Mesendoderm (in vitro differentiated cells): Measurements from ENCODE around the gene FAF1.

Experiments used
- DNase-seq: peaks from one replicate; pipeline ENCODE4 v3.0.0; 2013
- H2AK5ac ChIP-seq: 2 replicates; pipeline ENCODE4 v1.6.1; 2013; ENCODE audit warnings: low read length, inconsistent platforms
- H2BK120ac ChIP-seq: 2 replicates; pipeline ENCODE4 v1.6.1; 2013; ENCODE audit warnings: low read depth, mild to moderate bottlenecking, low read length, moderate library complexity, mixed read lengths
- H2BK15ac ChIP-seq: replicated peaks from 2 replicates; pipeline ENCODE4 v1.6.1; 2013; ENCODE audit warnings: low read depth, mild to moderate bottlenecking, moderate library complexity
- H2BK5ac ChIP-seq: 2 replicates; pipeline ENCODE4 v1.6.1; 2013; ENCODE audit warnings: low read length, inconsistent platforms
- H3K18ac ChIP-seq: 2 replicates; pipeline ENCODE4 v1.6.1; 2013; ENCODE audit warnings: mild to moderate bottlenecking, low read length, mixed read lengths
- H3K23ac ChIP-seq: one replicate; pipeline ENCODE4 v1.6.1; 2013; ENCODE audit warnings: low read length
- H3K27ac ChIP-seq: 2 replicates; pipeline ENCODE4 v1.5.1; 2013; ENCODE audit warnings: low read depth, mild to moderate bottlenecking, inconsistent platforms, low read length, moderate library complexity
- H3K27me3 ChIP-seq: 2 replicates; pipeline ENCODE4 v1.6.1; 2013; ENCODE audit warnings: low read length, control low read depth, mild to moderate bottlenecking, inconsistent platforms; ENCODE audit not compliant: insufficient read depth, poor library complexity
- H3K36me3 ChIP-seq: 2 replicates; pipeline ENCODE4 v1.6.1; 2013; ENCODE audit warnings: low read length, inconsistent platforms; ENCODE audit not compliant: control insufficient read depth, insufficient read depth
- H3K4ac ChIP-seq: one replicate; pipeline ENCODE4 v1.6.1; 2013; ENCODE audit warnings: low read depth, mild to moderate bottlenecking, low read length, moderate library complexity
- H3K4me1 ChIP-seq: 2 replicates; pipeline ENCODE4 v1.6.1; 2013; ENCODE audit warnings: low read depth, low read length, inconsistent platforms; ENCODE audit not compliant: control insufficient read depth
- H3K4me2 ChIP-seq: 2 replicates; pipeline ENCODE4 v1.6.1; 2013; ENCODE audit warnings: low read length
- H3K4me3 ChIP-seq: 2 replicates; pipeline ENCODE4 v1.5.1; 2013; ENCODE audit warnings: mild to moderate bottlenecking, low read length
- H3K56ac ChIP-seq: one replicate; pipeline ENCODE4 v1.6.1; 2013; ENCODE audit warnings: low read length
- H3K79me1 ChIP-seq: 2 replicates; pipeline ENCODE4 v1.6.1; 2013; ENCODE audit warnings: low read length, inconsistent platforms
- H3K79me2 ChIP-seq: 2 replicates; pipeline ENCODE4 v1.6.1; 2013; ENCODE audit warnings: mild to moderate bottlenecking, low read length; ENCODE audit not compliant: control insufficient read depth, insufficient read depth
- H3K9ac ChIP-seq: 2 replicates; pipeline ENCODE4 v1.6.1; 2013; ENCODE audit warnings: low read length, inconsistent platforms
- H4K5ac ChIP-seq: one replicate; pipeline ENCODE4 v1.6.1; 2013; ENCODE audit warnings: low read length
- H4K8ac ChIP-seq: one replicate; pipeline ENCODE4 v1.6.1; 2013; ENCODE audit warnings: low read depth, mild to moderate bottlenecking, control low read depth, low read length, moderate library complexity
- WGBS: extraction: QIAGEN DNeasy Blood & Tissue Kit; methylation state at CpG from one replicate; pipeline ENCODE4 v1.1.7; 2013; ENCODE audit warnings: low lambda C conversion rate, missing lambda C conversion rate; ENCODE audit not compliant: insufficient coverage; ENCODE audit errors: extremely low coverage; 5-methylcytosine and 5-hydroxymethylcytosine counted together

FAF1 gene

GRCh38 chr1:50659107-50659662 lies 300.9 kb downstream of the FAF1 start:
- no peak overlapping the region for H3K4ac ChIP-seq
- no peak overlapping the region for H3K56ac ChIP-seq
- no peaks in the 10 kb centered on the region for H3K4me1 ChIP-seq
- no CpG with 5 or more reads among the region's 2 CpGs for WGBS
- no peak for DNase-seq
- H3K4me2 ChIP-seq, result no peak overlapping the region
- no peak overlapping the region for H3K27ac ChIP-seq
- no peaks in the 10 kb centered on the region for H3K27me3 ChIP-seq
- H3K18ac ChIP-seq, result no peak overlapping the region
- H3K79me1 ChIP-seq, result no peaks in the 10 kb centered on the region
- no peak overlapping the region for H3K23ac ChIP-seq
- no peak overlapping the region for H2BK5ac ChIP-seq
- no peak overlapping the region for H4K5ac ChIP-seq
- no peak overlapping the region for H2BK15ac ChIP-seq
- H3K36me3 ChIP-seq, result no peaks in the 10 kb centered on the region
- no peaks in the 10 kb centered on the region for H3K79me2 ChIP-seq
- no peak overlapping the region for H4K8ac ChIP-seq
- H3K9ac ChIP-seq, result no peak overlapping the region
- no peak overlapping the region for H3K4me3 ChIP-seq
- no peak overlapping the region for H2AK5ac ChIP-seq
- H2BK120ac ChIP-seq, result no peak overlapping the region

DNA sequence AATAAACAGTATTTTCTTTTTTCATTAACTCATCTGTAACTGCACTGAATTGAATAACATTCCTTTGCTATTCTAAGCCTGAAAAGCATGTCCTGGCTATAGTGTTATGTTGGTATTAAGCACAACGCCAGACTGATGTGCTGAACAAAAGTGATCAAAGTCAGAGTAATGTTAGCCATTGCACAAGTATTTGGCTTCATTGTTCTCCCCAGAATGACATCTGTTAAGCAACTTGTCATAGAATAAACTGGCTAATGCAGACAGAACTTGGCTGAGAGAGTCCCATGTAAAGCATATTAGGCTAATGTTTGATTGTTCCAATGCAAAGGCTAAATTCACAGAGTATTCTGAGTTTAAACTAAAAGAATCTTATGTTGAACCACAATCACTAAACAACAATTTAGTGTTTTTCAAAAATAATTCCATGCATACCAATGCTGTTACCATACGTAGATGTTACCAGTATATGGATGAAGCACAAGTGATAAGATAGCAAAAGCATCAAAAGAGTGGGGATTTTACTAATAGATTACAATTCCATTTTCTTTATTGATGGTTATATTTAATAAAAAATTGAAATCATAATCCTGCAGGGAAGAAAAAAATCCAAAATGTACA lies 301.5 kb downstream of the FAF1 start:
- no peak for DNase-seq
- H2BK5ac ChIP-seq, result no peak overlapping the region
- H3K27me3 ChIP-seq, result no peaks in the 10 kb centered on the region
- no peak overlapping the region for H3K56ac ChIP-seq
- H2BK120ac ChIP-seq, result no peak overlapping the region
- no peak overlapping the region for H2BK15ac ChIP-seq
- H3K23ac ChIP-seq, result no peak overlapping the region
- no peak overlapping the region for H3K27ac ChIP-seq
- no peak overlapping the region for H3K4me3 ChIP-seq
- H3K79me2 ChIP-seq, result no peaks in the 10 kb centered on the region
- H3K4ac ChIP-seq, result no peak overlapping the region
- H2AK5ac ChIP-seq, result no peak overlapping the region
- H3K36me3 ChIP-seq, result no peaks in the 10 kb centered on the region
- WGBS, result no CpG with 5 or more reads among the region's 2 CpGs
- H4K8ac ChIP-seq, result no peak overlapping the region
- no peak overlapping the region for H3K4me2 ChIP-seq
- no peak overlapping the region for H3K18ac ChIP-seq
- H3K4me1 ChIP-seq, result no peaks in the 10 kb centered on the region
- H3K79me1 ChIP-seq, result no peaks in the 10 kb centered on the region
- no peak overlapping the region for H3K9ac ChIP-seq
- no peak overlapping the region for H4K5ac ChIP-seq

DNA sequence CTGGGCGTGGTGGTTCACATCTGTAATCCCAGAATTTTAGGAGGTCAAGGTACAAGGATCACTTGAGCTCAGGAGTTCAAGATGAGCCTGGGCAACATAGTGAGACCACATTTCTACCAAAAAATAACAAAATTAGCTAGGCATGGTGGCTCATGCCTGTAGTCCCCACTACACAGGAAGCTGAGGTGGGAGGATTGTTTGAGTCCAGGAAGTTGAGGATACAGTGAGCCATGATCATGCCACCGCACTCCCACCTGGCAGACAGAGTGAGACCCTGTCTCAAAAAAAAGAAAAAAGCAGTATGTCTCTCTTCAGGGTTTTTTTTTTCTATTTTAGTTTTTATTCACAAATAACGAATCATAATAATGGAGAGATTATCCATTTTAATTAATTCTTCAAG lies 303.1 kb downstream of the FAF1 start:
- Histone ChIP-seq H4K5ac (no peak overlapping the region), H3K56ac (no peak overlapping the region), H3K36me3 (no peaks in the 10 kb centered on the region), H2AK5ac (no peak overlapping the region), H3K79me1 (no peaks in the 10 kb centered on the region), H3K27ac (no peak overlapping the region), H2BK120ac (no peak overlapping the region), H2BK15ac (no peak overlapping the region), H3K4me2 (no peak overlapping the region), H3K18ac (no peak overlapping the region), H3K4me3 (no peak overlapping the region), H3K4me1 (no peaks in the 10 kb centered on the region), H3K23ac (no peak overlapping the region), H3K79me2 (no peaks in the 10 kb centered on the region), H3K9ac (no peak overlapping the region), H4K8ac (no peak overlapping the region), H3K27me3 (no peaks in the 10 kb centered on the region), H3K4ac (no peak overlapping the region), H2BK5ac (no peak overlapping the region)
- DNase-seq, result no peak
- no CpG with 5 or more reads among the region's 3 CpGs for WGBS

GRCh38 chr1:50651476-50652263 lies 308.4 kb downstream of the FAF1 start:
- Histone ChIP-seq H4K5ac (no peak overlapping the region), H2BK120ac (no peak overlapping the region), H3K27me3 (no peaks in the 10 kb centered on the region), H2BK5ac (no peak overlapping the region), H3K4me2 (no peak overlapping the region), H3K36me3 (no peaks in the 10 kb centered on the region), H3K9ac (no peak overlapping the region), H3K79me2 (no peaks in the 10 kb centered on the region), H2AK5ac (no peak overlapping the region), H3K4me1 (no peaks in the 10 kb centered on the region), H3K4ac (no peak overlapping the region), H2BK15ac (no peak overlapping the region), H3K23ac (no peak overlapping the region), H4K8ac (no peak overlapping the region), H3K27ac (no peak overlapping the region), H3K18ac (no peak overlapping the region), H3K56ac (no peak overlapping the region), H3K79me1 (no peaks in the 10 kb centered on the region), H3K4me3 (no peak overlapping the region)
- no CpG with 5 or more reads among the region's 3 CpGs for WGBS
- DNase-seq, result no peak

DNA sequence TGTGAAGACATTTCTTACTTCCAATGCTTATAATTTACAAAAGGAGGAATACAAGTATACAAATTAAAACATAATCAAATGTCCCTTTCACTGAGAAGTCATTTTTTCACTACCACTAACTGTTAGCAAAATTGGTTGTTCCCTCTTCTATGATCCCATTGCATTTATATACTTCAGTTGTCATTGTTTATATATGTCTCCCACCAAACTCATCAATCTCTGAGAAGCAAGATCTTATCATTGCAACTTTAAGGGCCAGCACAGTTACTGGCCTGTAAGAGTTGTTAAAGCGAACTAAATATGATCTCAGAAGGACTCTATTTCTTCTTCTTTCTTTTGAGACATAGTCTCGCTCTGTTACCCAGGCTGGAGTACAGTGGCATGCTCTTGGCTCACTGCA lies 313.5 kb downstream of the FAF1 start:
- Histone ChIP-seq H3K23ac (no peak overlapping the region), H3K4ac (no peak overlapping the region), H3K4me1 (peaks cover 4% of the 10 kb centered on the region), H3K79me2 (no peaks in the 10 kb centered on the region), H4K8ac (no peak overlapping the region), H2BK120ac (no peak overlapping the region), H3K27ac (no peak overlapping the region), H3K79me1 (no peaks in the 10 kb centered on the region), H3K36me3 (no peaks in the 10 kb centered on the region), H3K4me3 (no peak overlapping the region), H2BK5ac (no peak overlapping the region), H3K4me2 (no peak overlapping the region), H3K27me3 (no peaks in the 10 kb centered on the region), H3K56ac (no peak overlapping the region), H4K5ac (no peak overlapping the region), H2AK5ac (no peak overlapping the region), H2BK15ac (no peak overlapping the region), H3K9ac (no peak overlapping the region), H3K18ac (no peak overlapping the region)
- no CpG with 5 or more reads among the region's 2 CpGs for whole genome bisulfite sequencing
- no peak for DNase-seq
